IPS-20b (cell line): ENCODE results near the gene PGLYRP1.

Source experiments
- H3K27ac ChIP-seq: one replicate; pipeline ENCODE4 v1.5.1; 2013; ENCODE audit warnings: low read length
- H3K27me3 ChIP-seq: 2 replicates; pipeline ENCODE4 v1.6.1; 2013; ENCODE audit warnings: mild to moderate bottlenecking, low read length, inconsistent platforms; ENCODE audit not compliant: insufficient read depth
- H3K36me3 ChIP-seq: 2 replicates; pipeline ENCODE4 v1.6.1; 2013; ENCODE audit warnings: low read depth, mild to moderate bottlenecking, inconsistent platforms, low read length, moderate library complexity; ENCODE audit not compliant: insufficient read depth
- H3K4me1 ChIP-seq: 2 replicates; pipeline ENCODE4 v1.6.1; 2013; ENCODE audit warnings: mild to moderate bottlenecking, control low read depth, inconsistent platforms, low read length, moderate library complexity; ENCODE audit not compliant: insufficient read depth
- H3K4me3 ChIP-seq: 2 replicates; pipeline ENCODE4 v1.5.1; 2013; ENCODE audit warnings: mild to moderate bottlenecking, low read length, inconsistent platforms
- H3K9ac ChIP-seq: 2 replicates; pipeline ENCODE4 v1.6.1; 2013; ENCODE audit warnings: low read depth, mild to moderate bottlenecking, inconsistent platforms, low read length, moderate library complexity
- H3K9me3 ChIP-seq: 2 replicates; pipeline ENCODE4 v1.6.1; 2013; ENCODE audit warnings: mild to moderate bottlenecking, low read depth, low read length, inconsistent platforms; ENCODE audit not compliant: insufficient read depth

Gene PGLYRP1

GRCh38 chr19:45995715-45996385 is 27.0 kb downstream of the PGLYRP1 start:
- peak overlapping the region; percentile 87 for H3K9ac ChIP-seq
- peak overlapping the region; percentile 95 for H3K4me3 ChIP-seq
- no peaks in the 10 kb centered on the region for H3K9me3 ChIP-seq
- no peak overlapping the region for H3K27ac ChIP-seq
- H3K36me3 ChIP-seq: no peaks in the 10 kb centered on the region
- H3K4me1 ChIP-seq: no peaks in the 10 kb centered on the region
- H3K27me3 ChIP-seq: peaks cover 6% of the 10 kb centered on the region; the same call in 1 of the 2 replicates

DNA sequence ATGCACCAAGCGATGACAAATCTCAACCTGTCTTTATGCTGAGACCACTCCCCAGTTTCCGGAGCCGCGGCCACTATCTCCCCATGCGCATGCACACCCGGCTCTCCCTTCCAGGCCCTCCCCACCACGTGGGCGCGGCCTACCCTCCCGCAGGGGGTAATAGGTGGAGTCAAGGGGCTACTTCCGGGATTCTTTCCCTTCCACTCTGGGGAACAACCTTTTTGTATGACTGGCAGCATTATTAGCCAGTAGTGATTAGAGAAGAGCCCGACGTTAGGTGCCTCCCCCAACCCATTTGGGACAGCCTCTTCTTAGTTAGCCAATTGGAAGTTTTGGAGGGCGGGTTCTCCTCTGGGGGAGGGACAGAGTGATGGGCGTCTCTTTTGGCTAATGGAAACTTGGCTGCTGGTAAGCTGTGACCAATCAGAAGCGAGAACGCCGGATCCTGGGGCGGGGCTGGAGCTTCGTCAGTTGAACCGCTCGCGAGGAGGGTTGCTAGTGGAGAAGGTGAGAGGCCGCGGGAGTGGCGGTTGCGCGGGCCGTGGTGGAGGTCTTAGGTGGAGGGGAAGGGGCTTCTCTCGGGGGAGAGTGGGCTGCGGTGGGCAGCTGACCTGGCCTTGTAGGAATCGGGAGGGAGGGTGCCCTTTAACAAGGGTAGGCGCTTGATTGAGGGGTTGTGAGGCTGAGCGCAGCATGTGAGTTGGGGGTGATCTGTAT is 27.7 kb downstream of the PGLYRP1 start, which contains the start of gene CCDC61:
CCDC61 (plus strand) TSS at position 470 of the 717 bp plus-strand sequence. CDS start 7,552 bp downstream, outside the sequence.
- no peaks in the 10 kb centered on the region for H3K9me3 ChIP-seq
- H3K36me3 ChIP-seq: no peaks in the 10 kb centered on the region
- peaks cover 1% of the 10 kb centered on the region; the same call in 1 of the 2 replicates for H3K27me3 ChIP-seq
- no peak within 1 kb of the TSS for H3K27ac ChIP-seq
- H3K4me1 ChIP-seq: no peaks in the 10 kb centered on the region
- peak within 1 kb of the TSS; percentile 95 for H3K4me3 ChIP-seq
- H3K9ac ChIP-seq: peak within 1 kb of the TSS; percentile 87

- H3K9ac ChIP-seq: peak overlapping the region; percentile 60; the same call in 1 of the 2 replicates
- no peaks in the 10 kb centered on the region for H3K9me3 ChIP-seq
- no peaks in the 10 kb centered on the region for H3K36me3 ChIP-seq
- H3K4me1 ChIP-seq: no peaks in the 10 kb centered on the region
- no peaks in the 10 kb centered on the region for H3K27me3 ChIP-seq
- H3K4me3 ChIP-seq: peak overlapping the region; percentile 75
- no peak overlapping the region for H3K27ac ChIP-seq
Measured at GRCh38 chr19:45994456-45994997, 28.3 kb downstream of the PGLYRP1 start.

DNA sequence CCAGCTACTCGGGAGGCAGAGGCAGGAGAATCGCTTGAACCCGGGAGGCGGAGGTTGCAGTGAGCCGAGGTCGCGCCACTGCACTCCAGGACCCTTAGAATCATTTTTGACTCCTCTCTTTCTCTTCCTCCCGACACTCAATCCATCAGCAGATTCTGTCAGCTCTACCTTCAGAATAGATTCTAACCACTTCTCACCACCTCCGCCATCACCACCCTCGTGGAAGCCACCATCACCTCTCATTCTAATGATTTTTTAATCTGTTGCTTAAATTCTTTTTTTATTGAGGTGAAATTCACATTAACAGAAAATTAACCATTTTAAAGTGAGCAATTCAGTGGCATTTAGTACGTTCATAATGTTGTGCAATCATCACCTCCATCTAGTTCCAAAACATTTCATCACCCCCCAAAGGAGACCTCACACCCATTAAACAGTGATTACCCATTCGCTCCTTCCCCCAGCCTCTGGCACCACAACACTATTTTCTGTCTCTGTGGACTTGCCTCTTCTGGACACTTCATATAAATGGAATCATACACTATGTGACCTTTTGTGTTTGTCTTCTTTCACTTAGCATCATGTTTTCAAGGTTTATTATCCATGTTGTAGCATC is 32.6 kb downstream of the PGLYRP1 start:
- H3K36me3 ChIP-seq: no peaks in the 10 kb centered on the region
- H3K27me3 ChIP-seq: no peaks in the 10 kb centered on the region
- no peaks in the 10 kb centered on the region for H3K4me1 ChIP-seq
- no peak overlapping the region for H3K9ac ChIP-seq
- no peak overlapping the region for H3K27ac ChIP-seq
- H3K4me3 ChIP-seq: no peak overlapping the region
- H3K9me3 ChIP-seq: no peaks in the 10 kb centered on the region

DNA sequence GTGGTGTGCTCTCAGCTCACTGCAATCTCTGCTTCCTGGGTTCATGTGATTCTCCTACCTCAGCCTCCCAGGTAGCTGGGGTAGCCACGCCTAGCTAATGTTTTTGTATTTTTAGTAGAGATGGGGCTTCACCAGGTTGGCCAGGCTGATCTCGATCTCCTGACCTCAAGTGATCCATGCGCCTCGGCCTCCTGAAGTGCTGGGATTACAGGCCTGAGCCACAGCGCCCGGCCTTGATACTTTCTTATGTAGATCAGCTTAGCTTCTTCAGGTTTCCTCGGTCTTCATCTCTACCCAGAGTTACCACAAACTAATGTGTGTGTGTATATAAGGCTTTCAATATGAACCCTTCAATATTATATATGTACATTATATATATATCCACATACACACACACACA is 37.5 kb downstream of the PGLYRP1 start:
- Histone ChIP-seq H3K9ac (no peak overlapping the region), H3K27ac (no peak overlapping the region), H3K9me3 (no peaks in the 10 kb centered on the region), H3K4me1 (peaks cover 6% of the 10 kb centered on the region; the same call in 1 of the 2 replicates), H3K36me3 (no peaks in the 10 kb centered on the region), H3K4me3 (no peak overlapping the region), H3K27me3 (no peaks in the 10 kb centered on the region)

DNA sequence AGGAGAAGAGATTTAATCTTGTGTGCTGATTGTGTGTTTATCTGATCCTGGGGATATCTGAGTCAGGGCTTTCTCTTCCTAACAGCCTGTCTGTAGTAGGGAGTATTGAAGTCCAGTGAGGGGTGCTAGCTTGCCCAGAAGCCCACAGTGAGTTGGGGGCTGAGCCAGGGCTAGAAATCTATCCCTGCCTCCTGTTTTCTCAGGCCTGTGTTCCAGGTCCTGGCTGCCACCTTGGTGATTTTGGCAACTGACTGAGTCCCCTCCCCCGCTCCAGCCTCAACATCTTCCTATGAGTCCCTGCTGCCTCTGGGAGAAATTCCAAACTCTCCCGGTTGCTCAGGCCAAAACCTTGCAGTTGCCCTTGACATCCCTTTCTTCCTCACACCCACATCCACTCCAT is 41.5 kb downstream of the PGLYRP1 start:
- no peak overlapping the region for H3K27ac ChIP-seq

DNA sequence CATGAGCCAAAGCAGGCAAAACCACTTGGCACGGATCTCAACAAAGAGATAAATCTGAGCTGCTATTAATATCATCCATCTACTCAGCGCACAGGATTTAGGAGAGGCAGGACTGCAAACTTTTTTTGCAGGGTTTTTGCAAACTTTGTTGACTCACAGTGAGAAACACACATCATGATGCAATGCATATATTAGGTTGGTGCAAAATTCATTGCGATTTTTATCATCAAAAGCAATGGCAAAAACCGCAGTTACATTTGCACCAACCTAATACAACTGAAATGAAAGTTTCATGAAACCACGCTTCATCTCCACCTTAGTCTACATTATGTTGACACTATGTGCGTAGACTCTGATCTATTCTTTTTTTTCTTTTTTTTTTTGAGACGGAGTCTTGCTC is 44.7 kb downstream of the PGLYRP1 start:
- no peak overlapping the region for H3K27ac ChIP-seq
- H3K4me1 ChIP-seq: peaks cover 6% of the 10 kb centered on the region; the same call in 1 of the 2 replicates
- H3K36me3 ChIP-seq: no peaks in the 10 kb centered on the region
- no peak overlapping the region for H3K4me3 ChIP-seq
- H3K9me3 ChIP-seq: no peaks in the 10 kb centered on the region
- H3K9ac ChIP-seq: no peak overlapping the region
- H3K27me3 ChIP-seq: peaks cover 5% of the 10 kb centered on the region; the same call in 1 of the 2 replicates

More for the DNA sequence above, 41.5 kb downstream of the PGLYRP1 start:
- Histone ChIP-seq H3K27me3 (no peaks in the 10 kb centered on the region), H3K36me3 (no peaks in the 10 kb centered on the region), H3K9me3 (no peaks in the 10 kb centered on the region), H3K4me1 (peaks cover 6% of the 10 kb centered on the region; the same call in 1 of the 2 replicates), H3K4me3 (no peak overlapping the region), H3K9ac (no peak overlapping the region; the same call in 1 of the 2 replicates)

GRCh38 chr19:45976178-45976577 is 46.7 kb downstream of the PGLYRP1 start:
- Histone ChIP-seq H3K9ac (no peak overlapping the region), H3K9me3 (no peaks in the 10 kb centered on the region), H3K36me3 (no peaks in the 10 kb centered on the region), H3K4me1 (peaks cover 1% of the 10 kb centered on the region; the same call in 1 of the 2 replicates), H3K27me3 (peaks cover 19% of the 10 kb centered on the region), H3K4me3 (no peak overlapping the region), H3K27ac (no peak overlapping the region)

DNA sequence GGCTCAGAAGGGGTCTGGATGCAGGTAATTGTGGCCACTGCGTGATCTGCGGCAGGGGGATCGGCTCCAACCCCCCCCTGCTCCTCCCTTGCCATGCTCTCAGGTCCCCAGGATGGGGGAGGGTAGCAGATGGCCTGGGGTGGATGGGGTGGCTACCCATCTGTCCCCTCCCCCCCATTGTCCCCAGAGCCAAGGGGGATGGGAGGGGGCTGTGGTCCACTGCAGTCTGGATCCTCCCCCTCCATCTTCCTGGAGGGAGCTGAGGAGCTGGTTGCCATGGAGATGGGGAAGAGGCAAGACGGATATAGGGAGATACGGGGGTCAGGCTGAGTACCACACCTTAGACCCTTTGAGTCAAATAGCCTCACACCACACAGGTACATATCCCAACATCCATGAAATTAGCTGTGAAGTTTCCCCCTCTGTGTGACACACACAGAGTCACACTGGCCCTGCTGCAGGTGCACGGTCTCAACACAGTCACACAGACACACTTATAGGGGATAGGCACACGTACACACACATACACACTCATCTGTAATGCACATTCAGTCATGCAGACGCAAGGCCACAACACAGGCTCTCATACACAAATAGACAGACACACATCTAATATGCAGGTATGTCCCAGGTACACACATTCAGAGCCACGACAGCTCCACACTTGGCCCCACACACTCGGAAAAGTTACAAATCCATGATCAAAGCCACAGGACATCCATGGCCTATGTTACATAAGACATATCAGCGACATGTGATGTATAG is 47.4 kb downstream of the PGLYRP1 start:
- Histone ChIP-seq H3K9me3 (no peaks in the 10 kb centered on the region), H3K27ac (no peak overlapping the region), H3K4me3 (no peak overlapping the region), H3K27me3 (peaks cover 19% of the 10 kb centered on the region), H3K36me3 (no peaks in the 10 kb centered on the region), H3K9ac (no peak overlapping the region), H3K4me1 (no peaks in the 10 kb centered on the region; the same call in 1 of the 2 replicates)

DNA sequence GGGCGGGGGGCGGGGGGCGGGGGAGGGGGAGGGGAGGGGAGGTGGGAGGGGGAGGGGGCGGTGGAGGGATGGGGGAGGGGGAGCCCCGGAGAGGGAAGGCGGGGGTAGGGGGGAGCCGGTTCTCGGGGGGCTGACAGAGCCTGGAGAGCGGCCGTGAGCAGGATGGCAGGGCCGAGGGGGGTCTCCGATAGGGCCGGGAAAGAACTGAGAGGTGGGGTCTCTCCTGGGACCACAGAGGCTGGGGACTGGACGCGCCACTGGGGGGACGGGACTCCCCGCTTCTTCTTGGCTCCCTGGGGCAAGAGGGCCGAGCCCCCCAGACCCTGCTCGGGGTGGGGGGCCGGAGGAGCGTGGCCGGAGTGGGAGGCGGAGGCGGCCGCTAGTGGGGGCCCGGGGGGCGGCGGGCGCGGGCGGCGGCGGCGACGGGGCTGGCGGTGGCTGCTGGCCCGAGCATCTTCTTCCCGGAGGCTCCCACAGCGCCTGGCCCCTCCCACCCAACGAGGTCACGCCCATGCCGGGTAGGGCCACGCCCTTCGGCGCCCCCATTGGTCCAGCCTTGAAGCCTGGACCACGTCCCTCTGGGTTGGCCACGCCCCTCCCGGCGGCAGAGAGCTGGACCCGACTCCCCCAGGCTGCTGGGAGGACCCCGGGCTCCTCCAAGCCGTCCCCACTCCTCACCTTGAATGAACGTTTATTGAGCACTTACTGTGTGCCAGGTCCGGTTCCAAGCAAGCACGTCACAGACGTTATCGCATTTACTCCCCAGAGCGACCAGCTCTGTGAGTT is 49.1 kb downstream of the PGLYRP1 start, which contains the start of gene NOVA2:
NOVA2 (minus strand) TSS at position 313 of the 786 bp plus-strand sequence. CDS start 514 bp downstream, outside the sequence.
- no peaks in the 10 kb centered on the region for H3K36me3 ChIP-seq
- no peak within 1 kb of the TSS for H3K9ac ChIP-seq
- H3K4me1 ChIP-seq: no peaks in the 10 kb centered on the region; the same call in 1 of the 2 replicates
- H3K27ac ChIP-seq: no peak within 1 kb of the TSS
- H3K4me3 ChIP-seq: peak within 1 kb of the TSS; percentile 62; the same call in 1 of the 2 replicates
- no peaks in the 10 kb centered on the region for H3K9me3 ChIP-seq
- H3K27me3 ChIP-seq: peaks cover 19% of the 10 kb centered on the region
